GM23338 (cell line): ENCODE data around the gene IFNA16. TPM values are rescaled to one million over a fixed set of nuclear protein-coding genes. Genes with fewer than 3 reads are reported as not detected.
"Not testable (repeated sequence)": the region's sequence is repeated elsewhere in the genome, so short reads cannot be mapped to it uniquely, and the experiment has no call there.

Source experiments
- ATAC-seq: fragments of 200-7000 bp; cut with Tn5 transposase; 3 replicates; pipeline ENCODE4 v1.9.1; 2020
- DNase-seq: peaks from one replicate; pipeline ENCODE4 v3.0.0-alpha.2; 2015; ENCODE audit warnings: low spot score
- H2AFZ ChIP-seq: fragments of 200-600 bp; sonication (generic); 2 replicates; pipeline ENCODE4 v1.8.0; 2016; ENCODE audit warnings: antibody characterized with exemption, mild to moderate bottlenecking, moderate library complexity
- H3F3A ChIP-seq: fragments of 200-600 bp; sonication (generic); replicated peaks from 2 replicates; pipeline ENCODE4 v1.8.0; 2017; ENCODE audit warnings: antibody characterized with exemption, mixed run types, low read depth
- H3K27ac ChIP-seq: fragments of 200-600 bp; sonication (generic); 2 replicates; pipeline ENCODE4 v1.6.1; 2016; ENCODE audit warnings: low read depth
- H3K27me3 ChIP-seq: fragments of 200-600 bp; sonication (generic); 2 replicates; pipeline ENCODE4 v1.8.0; 2016; ENCODE audit warnings: mild to moderate bottlenecking, mixed run types, moderate library complexity; ENCODE audit not compliant: insufficient read depth
- H3K36me3 ChIP-seq: fragments of 200-600 bp; sonication (generic); 2 replicates; pipeline ENCODE4 v1.8.0; 2016; ENCODE audit warnings: mild to moderate bottlenecking; ENCODE audit not compliant: insufficient read depth
- H3K4me1 ChIP-seq: fragments of 200-600 bp; sonication (generic); 2 replicates; pipeline ENCODE4 v1.8.0; 2016; ENCODE audit warnings: mild to moderate bottlenecking, moderate library complexity; ENCODE audit not compliant: insufficient read depth
- H3K4me2 ChIP-seq: fragments of 200-600 bp; sonication (generic); 2 replicates; pipeline ENCODE4 v1.7.1; 2017; ENCODE audit warnings: mixed run types
- H3K4me3 ChIP-seq: fragments of 200-600 bp; sonication (generic); 2 replicates; pipeline ENCODE4 v1.6.1; 2016; ENCODE audit warnings: mixed run types
- H3K79me2 ChIP-seq: fragments of 200-600 bp; sonication (generic); replicated peaks from 2 replicates; pipeline ENCODE4 v1.8.0; 2017; ENCODE audit warnings: mild to moderate bottlenecking; ENCODE audit not compliant: insufficient read depth
- H3K9me2 ChIP-seq: fragments of 200-600 bp; sonication (generic); 2 replicates; pipeline ENCODE4 v1.8.0; 2017; ENCODE audit not compliant: insufficient read depth
- H4K20me1 ChIP-seq: fragments of 200-600 bp; sonication (generic); replicated peaks from 2 replicates; pipeline ENCODE4 v1.8.0; 2017; ENCODE audit warnings: mild to moderate bottlenecking; ENCODE audit not compliant: insufficient read depth
- H3K27ac Mint-ChIP-seq: 2 replicates; pipeline ENCODE4 v1.8.0; 2020; ENCODE audit warnings: inconsistent platforms, mild to moderate bottlenecking, moderate library complexity, mixed read lengths
- H3K27me3 Mint-ChIP-seq: 3 replicates; pipeline ENCODE4 v1.8.0; 2022; ENCODE audit warnings: low read depth, mild to moderate bottlenecking, moderate library complexity, mixed read lengths, inconsistent platforms; ENCODE audit not compliant: insufficient read depth, poor library complexity
- H3K36me3 Mint-ChIP-seq: 3 replicates; pipeline ENCODE4 v1.8.0; 2021; ENCODE audit warnings: low read depth, mild to moderate bottlenecking, inconsistent platforms, moderate library complexity, mixed read lengths
- H3K4me1 Mint-ChIP-seq: 3 replicates; pipeline ENCODE4 v1.8.0; 2020; ENCODE audit warnings: mild to moderate bottlenecking, inconsistent platforms, mixed read lengths
- H3K4me3 Mint-ChIP-seq: 3 replicates; pipeline ENCODE4 v1.8.0; 2021; ENCODE audit warnings: moderate library complexity, mild to moderate bottlenecking, inconsistent platforms, mixed read lengths
- H3K9me3 Mint-ChIP-seq: 3 replicates; pipeline ENCODE4 v1.8.0; 2020; ENCODE audit warnings: moderate library complexity, mild to moderate bottlenecking, inconsistent platforms, mixed read lengths
- CREB1 ChIP-seq: fragments of 250-450 bp; sonication (Bioruptor Pico); IDR thresholded peaks from 2 replicates; pipeline ENCODE4 v1.5.0; 2020; ENCODE audit warnings: low read depth, mild to moderate bottlenecking, moderate library complexity
- JUNB ChIP-seq: IDR thresholded peaks from one replicate; pipeline ENCODE4 v1.6.1; 2016; ENCODE audit warnings: antibody characterized with exemption; ENCODE audit not compliant: unreplicated experiment
- POLR2AphosphoS5 ChIP-seq: IDR thresholded peaks from 2 replicates; pipeline ENCODE4 v1.6.1; 2016; ENCODE audit warnings: antibody characterized with exemption, low read depth
- long read RNA-seq: library from polyadenylated mRNA; unstranded; transcript quantifications from one replicate; pipeline ENCODE4 v2.0.0, GENCODE V29; 2020; ENCODE audit not compliant: unreplicated experiment
- polyA plus RNA-seq: library from polyadenylated mRNA; unstranded; fragments of >200 nt; fragmentation: Nextera tagmentation; extraction: Ambion mirVana; gene quantifications from 2 replicates; pipeline ENCODE4 v1.2.1, GENCODE V29; 2016
- total RNA-seq: library from RNA; depleted of rRNA; stranded (reverse); fragments of >200 nt; shearing (Covaris generic); gene quantifications from 2 replicates; pipeline ENCODE4 v1.2.3, GENCODE V29; 2014; rRNA removed
- TF ChIP-seq, protein P1 (sequence below): IDR thresholded peaks from one replicate; pipeline ENCODE4 v1.6.1; 2018; ENCODE audit warnings: antibody characterized with exemption; ENCODE audit not compliant: unreplicated experiment
- TF ChIP-seq, protein P2 (sequence below), 2 experiments: fragments of 200-600 bp in 1 of 2; sonication (generic) in 1 of 2; conservative IDR thresholded peaks; 2 replicates each; pipeline versions ENCODE4 v1.5.1 to v1.6.1; 2016 to 2017; ENCODE audit warnings: antibody characterized with exemption in 2 of 2, low read depth in 2 of 2, mild to moderate bottlenecking in 2 of 2, moderate library complexity in 1 of 2

The IFNA16 gene
- total RNA-seq (not detected in 2 replicates), polyA plus RNA-seq (not detected in 2 replicates)
- long read RNA-seq, result 0 reads

- not testable (repeated sequence) for H3F3A ChIP-seq, H3K27ac Mint-ChIP-seq, H3K9me3 Mint-ChIP-seq, H3K4me3 ChIP-seq, H3K9me2 ChIP-seq, H3K27ac ChIP-seq, H3K27me3 ChIP-seq, H3K4me2 ChIP-seq, H3K79me2 ChIP-seq, H3K36me3 ChIP-seq, H2AFZ ChIP-seq, H3K36me3 Mint-ChIP-seq, ATAC-seq, DNase-seq, H4K20me1 ChIP-seq, H3K4me1 Mint-ChIP-seq, H3K4me1 ChIP-seq, H3K4me3 Mint-ChIP-seq, H3K27me3 Mint-ChIP-seq
These were observed at the start of gene IFNA16 for GRCh38 chr9:21217211-21217610. Gene IFNA16 (minus strand): TSS chr9:21217311. CDS start chr9:21217305, 6 bp downstream.

- Histone ChIP-seq H3F3A (no peaks in the 10 kb centered on the region), H3K9me2 (no peaks in the 10 kb centered on the region), H3K4me3 (no peak overlapping the region), H4K20me1 (no peaks in the 10 kb centered on the region; the same call in 1 of the 2 replicates), H3K79me2 (no peaks in the 10 kb centered on the region), H2AFZ (no peak overlapping the region), H3K27ac (no peak overlapping the region), H3K36me3 (no peaks in the 10 kb centered on the region), H3K4me1 (no peaks in the 10 kb centered on the region), H3K4me2 (no peak overlapping the region), H3K27me3 (peaks cover 100% of the 10 kb centered on the region)
- H3K9me3 Mint-ChIP-seq, result no peaks in the 10 kb centered on the region; the same call in 1 of the 3 replicates
- no peak overlapping the region for H3K4me3 Mint-ChIP-seq
- no peaks in the 10 kb centered on the region for H3K36me3 Mint-ChIP-seq
- H3K27me3 Mint-ChIP-seq, result peaks cover 69% of the 10 kb centered on the region
- peak; percentile 48; the same call in 1 of the 3 replicates for ATAC-seq
- DNase-seq, result peak; percentile 11
- H3K27ac Mint-ChIP-seq, result no peak overlapping the region
- H3K4me1 Mint-ChIP-seq, result peaks cover 5% of the 10 kb centered on the region; the same call in 1 of the 3 replicates
- TF ChIP-seq CREB1, result no peak
- TF ChIP-seq, protein P1, sequence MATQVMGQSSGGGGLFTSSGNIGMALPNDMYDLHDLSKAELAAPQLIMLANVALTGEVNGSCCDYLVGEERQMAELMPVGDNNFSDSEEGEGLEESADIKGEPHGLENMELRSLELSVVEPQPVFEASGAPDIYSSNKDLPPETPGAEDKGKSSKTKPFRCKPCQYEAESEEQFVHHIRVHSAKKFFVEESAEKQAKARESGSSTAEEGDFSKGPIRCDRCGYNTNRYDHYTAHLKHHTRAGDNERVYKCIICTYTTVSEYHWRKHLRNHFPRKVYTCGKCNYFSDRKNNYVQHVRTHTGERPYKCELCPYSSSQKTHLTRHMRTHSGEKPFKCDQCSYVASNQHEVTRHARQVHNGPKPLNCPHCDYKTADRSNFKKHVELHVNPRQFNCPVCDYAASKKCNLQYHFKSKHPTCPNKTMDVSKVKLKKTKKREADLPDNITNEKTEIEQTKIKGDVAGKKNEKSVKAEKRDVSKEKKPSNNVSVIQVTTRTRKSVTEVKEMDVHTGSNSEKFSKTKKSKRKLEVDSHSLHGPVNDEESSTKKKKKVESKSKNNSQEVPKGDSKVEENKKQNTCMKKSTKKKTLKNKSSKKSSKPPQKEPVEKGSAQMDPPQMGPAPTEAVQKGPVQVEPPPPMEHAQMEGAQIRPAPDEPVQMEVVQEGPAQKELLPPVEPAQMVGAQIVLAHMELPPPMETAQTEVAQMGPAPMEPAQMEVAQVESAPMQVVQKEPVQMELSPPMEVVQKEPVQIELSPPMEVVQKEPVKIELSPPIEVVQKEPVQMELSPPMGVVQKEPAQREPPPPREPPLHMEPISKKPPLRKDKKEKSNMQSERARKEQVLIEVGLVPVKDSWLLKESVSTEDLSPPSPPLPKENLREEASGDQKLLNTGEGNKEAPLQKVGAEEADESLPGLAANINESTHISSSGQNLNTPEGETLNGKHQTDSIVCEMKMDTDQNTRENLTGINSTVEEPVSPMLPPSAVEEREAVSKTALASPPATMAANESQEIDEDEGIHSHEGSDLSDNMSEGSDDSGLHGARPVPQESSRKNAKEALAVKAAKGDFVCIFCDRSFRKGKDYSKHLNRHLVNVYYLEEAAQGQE, result no peak
- TF ChIP-seq, protein P2, sequence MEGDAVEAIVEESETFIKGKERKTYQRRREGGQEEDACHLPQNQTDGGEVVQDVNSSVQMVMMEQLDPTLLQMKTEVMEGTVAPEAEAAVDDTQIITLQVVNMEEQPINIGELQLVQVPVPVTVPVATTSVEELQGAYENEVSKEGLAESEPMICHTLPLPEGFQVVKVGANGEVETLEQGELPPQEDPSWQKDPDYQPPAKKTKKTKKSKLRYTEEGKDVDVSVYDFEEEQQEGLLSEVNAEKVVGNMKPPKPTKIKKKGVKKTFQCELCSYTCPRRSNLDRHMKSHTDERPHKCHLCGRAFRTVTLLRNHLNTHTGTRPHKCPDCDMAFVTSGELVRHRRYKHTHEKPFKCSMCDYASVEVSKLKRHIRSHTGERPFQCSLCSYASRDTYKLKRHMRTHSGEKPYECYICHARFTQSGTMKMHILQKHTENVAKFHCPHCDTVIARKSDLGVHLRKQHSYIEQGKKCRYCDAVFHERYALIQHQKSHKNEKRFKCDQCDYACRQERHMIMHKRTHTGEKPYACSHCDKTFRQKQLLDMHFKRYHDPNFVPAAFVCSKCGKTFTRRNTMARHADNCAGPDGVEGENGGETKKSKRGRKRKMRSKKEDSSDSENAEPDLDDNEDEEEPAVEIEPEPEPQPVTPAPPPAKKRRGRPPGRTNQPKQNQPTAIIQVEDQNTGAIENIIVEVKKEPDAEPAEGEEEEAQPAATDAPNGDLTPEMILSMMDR (conservative IDR thresholded peaks at IDR 0.05; ENCODE audit: low read depth in 2 of 2), result 0 out of 4 replicates have a peak, but pooled peaks of 1 of the 2 experiments have one; percentile 14
- TF ChIP-seq JUNB, result no peak
- no peak for TF ChIP-seq POLR2AphosphoS5
These were observed 48.5 kb upstream of the IFNA16 start for GRCh38 chr9:21265421-21266189.
